T-helper 22 cell (primary cell): ENCODE data around the gene AHCY.
"Not testable (repeated sequence)": the region's sequence is repeated elsewhere in the genome, so short reads cannot be mapped to it uniquely, and the experiment has no call there.

Source experiments
- DNase-seq: peaks from one replicate; pipeline ENCODE4 v3.0.0-alpha.2; 2020; ENCODE audit warnings: low read depth

Gene AHCY

GRCh38 chr20:34322267-34323105, 19.3 kb upstream of the AHCY start:
- no peak for DNase-seq

- DNase-seq = no peak
Observed at GRCh38 chr20:34320861-34321260, 17.7 kb upstream of the AHCY start.

- no peak for DNase-seq
Observed at GRCh38 chr20:34318609-34319443, 15.7 kb upstream of the AHCY start.

- no peak for DNase-seq
Observed at GRCh38 chr20:34316196-34316814, 13.2 kb upstream of the AHCY start.

GRCh38 chr20:34315236-34315635, 12.1 kb upstream of the AHCY start:
- no peak for DNase-seq

GRCh38 chr20:34312544-34313217, 9.5 kb upstream of the AHCY start:
- DNase-seq = peak; percentile 60

GRCh38 chr20:34312024-34312460, 8.9 kb upstream of the AHCY start:
- DNase-seq = no peak

- no peak for DNase-seq
Observed at GRCh38 chr20:34311118-34312023, 8.2 kb upstream of the AHCY start.

GRCh38 chr20:34310481-34311117, 7.4 kb upstream of the AHCY start:
- DNase-seq = no peak

- DNase-seq = no peak
Observed at GRCh38 chr20:34309691-34310090, 6.5 kb upstream of the AHCY start.

- no peak for DNase-seq
Observed at GRCh38 chr20:34305333-34306230, 2.4 kb upstream of the AHCY start.

- DNase-seq = no peak
Observed at GRCh38 chr20:34302312-34302722, 838 bp downstream of the AHCY start.

- DNase-seq = no peak
Observed at GRCh38 chr20:34301587-34302311, 1.4 kb downstream of the AHCY start.

- DNase-seq = no peak
Observed at GRCh38 chr20:34300809-34301586, 2.2 kb downstream of the AHCY start.

- no peak for DNase-seq
Observed at GRCh38 chr20:34300256-34300806, 2.8 kb downstream of the AHCY start.

- no peak for DNase-seq
Observed at GRCh38 chr20:34299556-34300255, 3.4 kb downstream of the AHCY start.

GRCh38 chr20:34298294-34298784, 4.8 kb downstream of the AHCY start:
- not testable (repeated sequence) for DNase-seq
